Neural cell (in vitro differentiated cells): Measurements from ENCODE around the gene RARRES1. TPM values are rescaled to one million over a fixed set of nuclear protein-coding genes. Genes with fewer than 3 reads are reported as not detected.

Experiments
- H2AFZ ChIP-seq: fragments of 200-600, 300-800 bp; sonication (generic), shearing (Covaris generic); 2 replicates; pipeline ENCODE4 v1.6.0; 2014; ENCODE audit warnings: low read depth, mild to moderate bottlenecking, antibody characterized with exemption, low read length, moderate library complexity
- H3F3A ChIP-seq: fragments of 200-600 bp; shearing (Covaris generic); 2 replicates; pipeline ENCODE4 v1.6.1; 2016; ENCODE audit warnings: mild to moderate bottlenecking, moderate library complexity, mixed read lengths, antibody characterized with exemption, low read length; ENCODE audit not compliant: insufficient read depth, poor library complexity, severe bottlenecking
- H3K27ac ChIP-seq: fragments of 200-600, 300-800 bp; sonication (generic), shearing (Covaris generic); 2 replicates; pipeline ENCODE4 v1.5.1; 2014; ENCODE audit warnings: mild to moderate bottlenecking, low read length, moderate library complexity
- H3K27me3 ChIP-seq: fragments of 300-800, 200-600 bp; sonication (generic), shearing (Covaris generic); 2 replicates; pipeline ENCODE4 v1.6.0; 2014; ENCODE audit warnings: mild to moderate bottlenecking, low read depth, low read length, moderate library complexity; ENCODE audit not compliant: insufficient read depth
- H3K36me3 ChIP-seq: fragments of 300-800, 200-600 bp; sonication (generic), shearing (Covaris generic); 2 replicates; pipeline ENCODE4 v1.5.1; 2014; ENCODE audit warnings: mild to moderate bottlenecking, antibody characterized with exemption, low read length, moderate library complexity; ENCODE audit not compliant: insufficient read depth
- H3K4me2 ChIP-seq: fragments of 300-800, 200-600 bp; sonication (generic), shearing (Covaris generic); 2 replicates; pipeline ENCODE4 v1.6.0; 2014; ENCODE audit warnings: mild to moderate bottlenecking, low read length
- H3K4me3 ChIP-seq: fragments of 300-800, 200-600 bp; sonication (generic), shearing (Covaris generic); 2 replicates; pipeline ENCODE4 v1.5.1; 2014; ENCODE audit warnings: mild to moderate bottlenecking, low read length, moderate library complexity
- H3K79me2 ChIP-seq: fragments of 200-600 bp; shearing (Covaris generic); replicated peaks from 2 replicates; pipeline ENCODE4 v1.6.0; 2014; ENCODE audit warnings: mild to moderate bottlenecking, low read length, moderate library complexity; ENCODE audit not compliant: insufficient read depth
- H3K9ac ChIP-seq: fragments of 300-800, 200-600 bp; sonication (generic), shearing (Covaris generic); 2 replicates; pipeline ENCODE4 v1.6.1; 2016; ENCODE audit warnings: mild to moderate bottlenecking, low read length, mixed read lengths
- H3K9me2 ChIP-seq: fragments of 200-600 bp; shearing (Covaris generic); 2 replicates; pipeline ENCODE4 v1.6.1; 2016; ENCODE audit warnings: mild to moderate bottlenecking, low read length, mixed read lengths; ENCODE audit not compliant: insufficient read depth
- H3K9me3 ChIP-seq: fragments of 200-600, 300-800 bp; sonication (generic), shearing (Covaris generic); 2 replicates; pipeline ENCODE4 v1.6.1; 2016; ENCODE audit warnings: mild to moderate bottlenecking, mixed run types, low read length, moderate library complexity, mixed read lengths
- H4K20me1 ChIP-seq: fragments of 200-600 bp; shearing (Covaris generic); 2 replicates; pipeline ENCODE4 v1.6.1; 2016; ENCODE audit warnings: mild to moderate bottlenecking, mixed run types; ENCODE audit not compliant: insufficient read depth
- EP300 ChIP-seq: fragments of 450-650 bp; conservative IDR thresholded peaks from 2 replicates; pipeline ENCODE4 v1.6.1; 2014; ENCODE audit warnings: antibody characterized with exemption, mild to moderate bottlenecking, moderate library complexity; ENCODE audit not compliant: poor library complexity, severe bottlenecking
- EZH2 ChIP-seq: fragments of 200-600, 300-800 bp; shearing (Covaris generic), sonication (generic); IDR thresholded peaks from 2 replicates; pipeline ENCODE4 v1.6.1; 2014; ENCODE audit warnings: antibody characterized with exemption, low read length, borderline replicate concordance, mild to moderate bottlenecking; ENCODE audit not compliant: insufficient read depth, poor library complexity, severe bottlenecking
- MXI1 ChIP-seq: fragments of 450-650 bp; conservative IDR thresholded peaks from 2 replicates; pipeline ENCODE4 v1.6.1; 2014; ENCODE audit warnings: antibody characterized with exemption, mild to moderate bottlenecking; ENCODE audit not compliant: poor library complexity, severe bottlenecking
- POLR2AphosphoS5 ChIP-seq: IDR thresholded peaks from 2 replicates; pipeline ENCODE4 v1.6.1; 2012
- RAD21 ChIP-seq: fragments of 450-650 bp; conservative IDR thresholded peaks from 2 replicates; pipeline ENCODE4 v1.6.1; 2014; ENCODE audit warnings: antibody characterized with exemption, mild to moderate bottlenecking, moderate library complexity
- SMC3 ChIP-seq: fragments of 450-650 bp; conservative IDR thresholded peaks from 2 replicates; pipeline ENCODE4 v1.6.1; 2014; ENCODE audit warnings: antibody characterized with exemption, mild to moderate bottlenecking, moderate library complexity; ENCODE audit not compliant: poor library complexity
- TAF1 ChIP-seq: IDR thresholded peaks from 2 replicates; pipeline ENCODE4 v1.6.1; 2012; ENCODE audit warnings: low read depth
- polyA plus RNA-seq: library from polyadenylated mRNA; depleted of rRNA; stranded (reverse); fragments of >200 nt; gene quantifications from 2 replicates; pipeline ENCODE4 v1.2.3, GENCODE V29; 2014
- TF ChIP-seq, protein P1 (sequence below): IDR thresholded peaks from 2 replicates; pipeline ENCODE4 v1.6.1; 2012; ENCODE audit warnings: borderline replicate concordance
- TF ChIP-seq, protein P2 (sequence below): fragments of 450-650 bp; IDR thresholded peaks from 2 replicates; pipeline ENCODE4 v1.5.1; 2014; ENCODE audit warnings: antibody characterized with exemption, mild to moderate bottlenecking, moderate library complexity; ENCODE audit not compliant: poor library complexity, severe bottlenecking

RARRES1 gene
- polyA plus RNA-seq, 1 donor from 2014 or later = not detected

DNA sequence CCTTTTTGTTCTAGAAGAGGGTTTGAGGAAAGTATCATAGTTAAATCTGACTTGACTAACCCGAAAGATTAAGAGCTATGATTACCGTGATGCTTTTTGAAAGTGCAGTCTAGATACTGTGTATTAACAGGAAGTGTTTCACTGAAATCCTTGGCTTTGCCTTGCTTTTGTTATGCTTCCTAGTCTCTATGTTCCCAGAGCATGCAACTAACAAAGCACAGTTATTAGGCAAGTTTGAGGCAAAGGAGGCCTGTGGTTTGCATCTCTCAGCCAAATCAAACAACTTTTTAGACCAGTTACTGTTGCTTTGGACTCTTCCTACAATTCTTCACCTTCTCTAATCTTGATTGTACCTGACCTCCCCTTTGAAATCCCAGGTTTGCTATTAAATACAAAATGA lies 63.8 kb downstream of the RARRES1 start:
- no peaks in the 10 kb centered on the region for H3K27me3 ChIP-seq
- H3K27ac ChIP-seq = no peak overlapping the region
- H3F3A ChIP-seq = no peaks in the 10 kb centered on the region
- H3K79me2 ChIP-seq = no peaks in the 10 kb centered on the region
- no peaks in the 10 kb centered on the region for H3K9me2 ChIP-seq
- H3K4me3 ChIP-seq = no peak overlapping the region
- TF ChIP-seq, protein P1, sequence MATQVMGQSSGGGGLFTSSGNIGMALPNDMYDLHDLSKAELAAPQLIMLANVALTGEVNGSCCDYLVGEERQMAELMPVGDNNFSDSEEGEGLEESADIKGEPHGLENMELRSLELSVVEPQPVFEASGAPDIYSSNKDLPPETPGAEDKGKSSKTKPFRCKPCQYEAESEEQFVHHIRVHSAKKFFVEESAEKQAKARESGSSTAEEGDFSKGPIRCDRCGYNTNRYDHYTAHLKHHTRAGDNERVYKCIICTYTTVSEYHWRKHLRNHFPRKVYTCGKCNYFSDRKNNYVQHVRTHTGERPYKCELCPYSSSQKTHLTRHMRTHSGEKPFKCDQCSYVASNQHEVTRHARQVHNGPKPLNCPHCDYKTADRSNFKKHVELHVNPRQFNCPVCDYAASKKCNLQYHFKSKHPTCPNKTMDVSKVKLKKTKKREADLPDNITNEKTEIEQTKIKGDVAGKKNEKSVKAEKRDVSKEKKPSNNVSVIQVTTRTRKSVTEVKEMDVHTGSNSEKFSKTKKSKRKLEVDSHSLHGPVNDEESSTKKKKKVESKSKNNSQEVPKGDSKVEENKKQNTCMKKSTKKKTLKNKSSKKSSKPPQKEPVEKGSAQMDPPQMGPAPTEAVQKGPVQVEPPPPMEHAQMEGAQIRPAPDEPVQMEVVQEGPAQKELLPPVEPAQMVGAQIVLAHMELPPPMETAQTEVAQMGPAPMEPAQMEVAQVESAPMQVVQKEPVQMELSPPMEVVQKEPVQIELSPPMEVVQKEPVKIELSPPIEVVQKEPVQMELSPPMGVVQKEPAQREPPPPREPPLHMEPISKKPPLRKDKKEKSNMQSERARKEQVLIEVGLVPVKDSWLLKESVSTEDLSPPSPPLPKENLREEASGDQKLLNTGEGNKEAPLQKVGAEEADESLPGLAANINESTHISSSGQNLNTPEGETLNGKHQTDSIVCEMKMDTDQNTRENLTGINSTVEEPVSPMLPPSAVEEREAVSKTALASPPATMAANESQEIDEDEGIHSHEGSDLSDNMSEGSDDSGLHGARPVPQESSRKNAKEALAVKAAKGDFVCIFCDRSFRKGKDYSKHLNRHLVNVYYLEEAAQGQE = no peak
- TF ChIP-seq EZH2 = no peak
- TF ChIP-seq MXI1 = no peak
- TF ChIP-seq TAF1 = no peak
- no peak for TF ChIP-seq SMC3
- no peak for TF ChIP-seq RAD21
- no peak for TF ChIP-seq EP300
- TF ChIP-seq POLR2AphosphoS5 = no peak
- H3K9ac ChIP-seq = no peak overlapping the region
- no peaks in the 10 kb centered on the region for H4K20me1 ChIP-seq
- no peak overlapping the region for H2AFZ ChIP-seq
- H3K9me3 ChIP-seq = no peaks in the 10 kb centered on the region
- no peak overlapping the region for H3K4me2 ChIP-seq
- H3K36me3 ChIP-seq = peaks cover 14% of the 10 kb centered on the region

DNA sequence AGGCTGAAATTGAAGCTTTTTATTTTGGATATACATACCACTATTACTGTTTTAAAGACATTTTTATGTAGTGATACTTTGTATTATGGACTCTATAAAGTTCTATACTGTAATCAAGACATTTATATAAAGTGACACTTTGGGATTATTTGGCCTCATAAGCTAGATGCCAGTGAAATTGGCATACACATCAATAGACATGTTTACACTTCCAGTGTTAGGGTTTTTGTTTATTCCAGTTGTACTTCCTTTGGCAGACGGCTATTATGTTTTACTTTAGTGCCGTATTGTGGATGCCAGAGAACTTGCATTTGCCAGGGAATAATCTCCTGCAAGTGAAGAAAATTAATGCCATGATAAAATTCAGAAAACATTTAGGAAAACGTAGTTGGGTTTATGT lies 65.8 kb downstream of the RARRES1 start:
- Histone ChIP-seq H2AFZ (no peak overlapping the region), H3K36me3 (peaks cover 16% of the 10 kb centered on the region), H3F3A (no peaks in the 10 kb centered on the region), H4K20me1 (no peaks in the 10 kb centered on the region), H3K4me2 (no peak overlapping the region), H3K79me2 (no peaks in the 10 kb centered on the region), H3K9me3 (no peaks in the 10 kb centered on the region), H3K9ac (no peak overlapping the region), H3K27ac (no peak overlapping the region), H3K9me2 (no peaks in the 10 kb centered on the region), H3K4me3 (no peak overlapping the region), H3K27me3 (no peaks in the 10 kb centered on the region)
- TF ChIP-seq, protein P2, sequence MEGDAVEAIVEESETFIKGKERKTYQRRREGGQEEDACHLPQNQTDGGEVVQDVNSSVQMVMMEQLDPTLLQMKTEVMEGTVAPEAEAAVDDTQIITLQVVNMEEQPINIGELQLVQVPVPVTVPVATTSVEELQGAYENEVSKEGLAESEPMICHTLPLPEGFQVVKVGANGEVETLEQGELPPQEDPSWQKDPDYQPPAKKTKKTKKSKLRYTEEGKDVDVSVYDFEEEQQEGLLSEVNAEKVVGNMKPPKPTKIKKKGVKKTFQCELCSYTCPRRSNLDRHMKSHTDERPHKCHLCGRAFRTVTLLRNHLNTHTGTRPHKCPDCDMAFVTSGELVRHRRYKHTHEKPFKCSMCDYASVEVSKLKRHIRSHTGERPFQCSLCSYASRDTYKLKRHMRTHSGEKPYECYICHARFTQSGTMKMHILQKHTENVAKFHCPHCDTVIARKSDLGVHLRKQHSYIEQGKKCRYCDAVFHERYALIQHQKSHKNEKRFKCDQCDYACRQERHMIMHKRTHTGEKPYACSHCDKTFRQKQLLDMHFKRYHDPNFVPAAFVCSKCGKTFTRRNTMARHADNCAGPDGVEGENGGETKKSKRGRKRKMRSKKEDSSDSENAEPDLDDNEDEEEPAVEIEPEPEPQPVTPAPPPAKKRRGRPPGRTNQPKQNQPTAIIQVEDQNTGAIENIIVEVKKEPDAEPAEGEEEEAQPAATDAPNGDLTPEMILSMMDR = no peak
- no peak for TF ChIP-seq SMC3
- TF ChIP-seq RAD21 = no peak
- TF ChIP-seq MXI1 = no peak
- no peak for TF ChIP-seq EZH2
- no peak for TF ChIP-seq EP300
- TF ChIP-seq POLR2AphosphoS5 = no peak
- no peak for TF ChIP-seq TAF1
- TF ChIP-seq, protein P1 = no peak
